ENCODE results near the gene LRRC15. TPM values are rescaled to one million over a fixed set of nuclear protein-coding genes. Genes with fewer than 3 reads are reported as not detected.

The LRRC15 gene
- total RNA-seq, 2 donors from 2014 or later, result 0.31 to 0.59 TPM

DNA sequence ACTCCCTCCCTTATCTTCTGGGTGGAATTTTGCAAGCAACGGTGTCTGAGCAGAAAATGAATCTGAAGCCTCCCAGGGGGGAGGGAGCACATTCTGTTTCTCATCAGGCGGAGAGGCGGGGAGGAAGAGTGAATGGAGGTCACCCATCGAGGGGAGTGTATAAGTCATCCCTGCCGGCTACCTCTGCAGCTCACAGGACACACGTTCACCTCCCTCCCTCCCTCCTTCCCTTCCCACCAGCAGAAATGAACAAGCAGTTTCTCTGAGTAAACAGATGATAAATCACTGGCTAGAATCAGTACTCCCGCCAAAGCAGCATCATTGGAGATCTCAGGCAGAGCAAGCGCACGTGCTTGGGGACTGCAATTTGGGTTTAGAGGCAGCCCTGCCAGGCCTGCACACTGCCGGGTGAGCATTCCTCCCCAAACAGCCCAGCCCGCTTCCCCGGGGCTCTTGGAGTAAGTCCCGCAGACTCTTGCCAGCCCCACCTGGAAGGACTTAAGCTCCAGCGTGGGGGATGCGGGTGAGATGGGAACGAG, 56.7 kb downstream of the LRRC15 start:
- intact Hi-C loops (cut with DNase I, micrococcal nuclease), result loop anchor here in 1 of 2 donors (10.0 kb wide), 1 partner anchor 178 kb away; the partner anchor contains the start of gene HES1
- DNase-seq (peak; percentile 47 to 81), ATAC-seq (peak; percentile 11)

DNA sequence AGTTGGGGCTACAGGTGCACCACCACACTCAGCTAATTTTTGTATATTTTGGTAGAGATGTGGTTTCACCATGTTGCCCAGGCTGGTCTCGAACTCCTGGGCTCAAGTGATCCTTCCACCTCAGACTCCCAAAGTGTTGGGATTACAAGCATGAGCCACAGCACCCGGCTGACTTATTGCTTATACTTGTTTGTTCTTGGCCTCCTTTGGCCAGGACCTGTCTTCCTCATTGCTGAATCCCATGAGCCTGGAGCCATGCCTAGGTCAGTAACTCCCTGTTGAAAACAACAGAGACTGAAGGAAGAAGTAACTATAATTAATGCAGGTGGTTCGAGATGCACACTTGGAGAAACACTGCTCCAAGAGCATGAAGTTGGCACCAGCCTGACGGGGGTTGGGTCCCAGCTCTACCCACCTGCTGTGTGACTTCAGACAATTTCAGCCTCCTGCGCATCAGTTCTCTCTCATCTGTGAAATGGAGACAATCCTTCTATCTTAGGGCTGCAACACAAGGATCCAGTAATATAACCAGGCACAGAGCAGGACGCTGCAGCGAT, 57.3 kb downstream of the LRRC15 start:
- intact Hi-C loops (cut with DNase I, micrococcal nuclease), result loop anchor here in 1 of 2 donors (10.0 kb wide), 1 partner anchor 177 kb away; the partner anchor contains the start of gene HES1
- DNase-seq, result peak in 1 of 2 donors; percentile 74
- no peak for ATAC-seq

DNA sequence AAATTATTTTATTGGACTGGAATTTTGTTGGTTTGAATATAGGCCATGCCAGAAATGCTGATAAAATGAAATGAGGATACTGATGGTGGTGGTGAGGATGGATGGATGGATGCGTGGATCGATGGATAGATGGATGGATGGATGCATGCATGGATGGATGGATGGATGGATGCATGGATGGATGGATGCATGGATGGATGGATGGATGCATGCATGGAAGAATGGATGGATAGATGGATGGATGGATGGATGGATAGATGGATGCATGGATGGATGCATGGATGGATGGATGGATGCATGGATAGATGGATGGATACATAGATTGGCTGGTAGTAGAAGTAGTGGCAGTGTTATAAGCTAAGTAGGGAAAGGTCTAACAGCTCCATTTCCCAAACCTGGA, 58.5 kb downstream of the LRRC15 start:
- intact Hi-C loops (cut with DNase I, micrococcal nuclease), result loop anchor here in 1 of 2 donors (10.0 kb wide), 1 partner anchor 176 kb away; the partner anchor contains the start of gene HES1
- DNase-seq (no peak), ATAC-seq (no peak)

DNA sequence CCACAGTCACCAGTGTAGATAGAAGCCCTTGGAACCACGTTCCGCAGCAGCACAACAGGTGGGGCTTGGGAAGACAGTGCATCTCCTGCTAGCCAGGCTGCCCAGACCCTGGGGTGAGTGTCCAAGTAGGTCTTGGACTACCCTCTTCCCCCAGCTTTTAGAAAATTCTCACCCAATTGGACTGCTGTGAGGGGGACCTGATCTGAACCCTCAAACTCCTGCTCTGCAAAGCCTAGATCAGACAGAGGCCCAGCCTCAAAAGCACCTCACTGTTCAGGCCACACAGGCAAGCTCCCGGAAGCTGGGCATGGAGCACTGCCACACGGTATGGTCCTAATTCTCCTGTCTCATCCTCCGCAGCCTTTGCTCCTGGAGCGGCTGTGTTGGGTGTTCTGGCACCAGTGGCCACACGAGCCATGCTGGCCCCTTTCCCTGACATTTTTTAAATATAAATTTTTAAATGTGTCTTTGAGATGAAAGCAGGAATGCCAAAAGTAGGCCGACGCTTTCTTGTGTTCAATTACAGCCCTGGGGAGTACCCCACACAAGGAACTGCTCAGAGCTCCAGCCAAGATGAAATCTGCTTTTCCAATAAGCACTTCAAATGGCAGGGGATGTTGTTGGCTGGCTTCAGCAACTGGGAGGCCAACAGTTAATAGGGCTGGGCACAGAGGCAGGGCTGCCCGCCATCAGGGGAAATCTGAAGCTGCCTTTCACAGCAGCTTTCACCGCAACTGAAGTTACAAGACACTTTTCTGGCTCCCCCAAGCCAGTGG, 59.3 kb downstream of the LRRC15 start:
- DNase-seq (no peak), ATAC-seq (no peak)
- intact Hi-C loops (cut with DNase I, micrococcal nuclease), result loop anchor here in 1 of 2 donors (10.0 kb wide), 1 partner anchor 175 kb away; the partner anchor contains the start of gene HES1

DNA sequence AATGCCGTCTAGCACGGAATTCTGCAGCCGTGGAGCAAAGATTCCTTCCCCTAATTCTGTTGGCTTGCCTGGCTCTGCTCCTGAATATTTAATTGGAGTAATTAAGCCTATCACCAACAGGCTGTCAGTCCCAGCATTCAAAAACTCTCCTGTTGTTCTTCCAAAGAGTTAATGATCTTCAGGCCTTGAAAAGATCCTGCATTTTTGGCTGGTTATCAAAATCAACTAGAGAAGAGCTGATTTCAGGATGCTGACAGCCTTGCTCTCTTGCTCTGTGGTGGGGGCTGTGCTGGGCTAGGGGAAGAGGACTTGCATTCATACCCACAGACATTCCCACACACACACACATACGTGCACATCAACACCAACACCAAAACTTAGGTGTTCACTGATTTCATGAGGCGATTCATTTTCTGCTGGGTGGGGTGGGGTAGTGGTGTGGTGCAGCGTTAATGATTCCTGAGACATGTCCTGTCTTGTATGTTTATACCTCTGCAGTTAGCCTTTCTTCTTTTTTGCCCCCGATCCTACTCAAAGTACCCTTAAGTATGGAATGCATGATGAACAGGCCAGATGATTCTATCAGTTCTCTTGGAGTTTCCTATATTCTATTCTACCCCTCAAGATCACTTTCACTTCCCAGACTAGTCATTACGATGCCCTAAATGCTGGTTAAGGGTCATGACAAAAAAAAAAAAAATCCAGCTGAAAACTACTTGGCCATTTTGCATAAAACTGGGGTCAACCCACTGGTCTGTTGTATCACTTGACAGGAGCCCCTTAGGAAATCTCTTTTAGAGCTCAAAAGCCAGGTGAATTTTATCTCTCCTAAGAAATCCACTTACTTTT, 60.7 kb downstream of the LRRC15 start:
- intact Hi-C loops (cut with DNase I, micrococcal nuclease), result no loop called here
- DNase-seq (no peak), ATAC-seq (no peak)

DNA sequence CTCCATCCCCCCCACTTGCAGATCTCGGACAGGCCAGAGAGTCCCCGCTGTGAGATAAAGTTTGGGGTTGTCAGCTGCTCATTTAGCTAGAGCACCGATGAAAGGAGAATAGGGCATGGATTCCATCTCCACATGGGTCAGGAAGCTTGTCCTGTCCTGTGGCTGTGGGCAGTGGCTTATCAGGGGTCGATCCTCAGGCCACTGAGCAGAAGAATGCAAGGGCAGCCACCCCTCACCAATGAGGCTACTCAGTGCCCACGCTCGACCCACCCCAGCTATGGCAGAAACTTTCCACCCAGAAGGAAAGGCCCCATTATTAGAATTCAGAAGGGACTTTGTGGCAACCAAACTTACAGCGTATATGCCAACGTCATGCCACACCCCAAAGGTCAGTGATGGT, 61.7 kb downstream of the LRRC15 start:
- DNase-seq (no peak), ATAC-seq (no peak)
- intact Hi-C loops (cut with DNase I, micrococcal nuclease), result no loop called here

DNA sequence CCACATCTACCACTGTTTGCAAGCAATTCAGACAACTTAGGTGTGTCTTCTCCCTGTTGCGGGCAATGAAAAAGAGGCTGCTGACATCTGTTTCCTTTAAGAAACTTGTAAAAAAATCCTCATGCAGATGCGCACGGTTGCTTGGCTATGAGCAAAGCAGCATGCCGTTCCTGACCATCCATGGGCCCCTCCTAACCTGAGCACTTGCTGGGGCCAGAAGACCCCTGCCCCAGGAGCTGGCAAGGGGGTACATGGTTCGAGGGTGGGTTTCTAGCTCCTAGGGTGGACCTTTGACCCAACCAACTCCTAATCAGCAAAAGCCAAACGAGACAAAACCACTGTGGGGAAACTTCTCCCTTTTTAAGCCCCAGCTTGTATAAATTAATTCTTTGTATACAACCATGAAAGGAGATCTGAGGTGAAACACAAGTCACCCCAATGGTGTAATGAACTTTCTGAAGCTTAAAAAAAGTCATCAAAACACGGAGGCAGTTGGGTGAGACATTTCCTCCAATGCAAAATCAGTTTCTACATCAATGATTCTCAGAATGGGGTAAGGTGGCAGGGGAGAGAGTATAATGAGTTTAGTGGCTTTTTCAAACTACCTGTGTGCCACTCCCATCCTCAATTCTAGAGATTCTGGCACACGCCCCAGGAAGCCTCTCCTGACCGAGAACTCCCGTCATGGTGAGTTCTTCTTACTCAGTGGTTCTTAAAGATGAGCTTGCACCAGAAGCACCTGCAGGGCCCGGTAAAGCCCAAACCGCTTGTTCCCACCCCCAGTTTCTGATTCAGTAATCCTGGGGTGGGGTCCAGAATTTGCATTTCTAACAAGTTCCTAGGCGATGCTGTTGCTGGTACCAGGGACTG, 62.5 kb downstream of the LRRC15 start:
- intact Hi-C loops (cut with DNase I, micrococcal nuclease), result no loop called here
- peak; percentile 34 for ATAC-seq
- peak in 1 of 2 donors; percentile 17 for DNase-seq

DNA sequence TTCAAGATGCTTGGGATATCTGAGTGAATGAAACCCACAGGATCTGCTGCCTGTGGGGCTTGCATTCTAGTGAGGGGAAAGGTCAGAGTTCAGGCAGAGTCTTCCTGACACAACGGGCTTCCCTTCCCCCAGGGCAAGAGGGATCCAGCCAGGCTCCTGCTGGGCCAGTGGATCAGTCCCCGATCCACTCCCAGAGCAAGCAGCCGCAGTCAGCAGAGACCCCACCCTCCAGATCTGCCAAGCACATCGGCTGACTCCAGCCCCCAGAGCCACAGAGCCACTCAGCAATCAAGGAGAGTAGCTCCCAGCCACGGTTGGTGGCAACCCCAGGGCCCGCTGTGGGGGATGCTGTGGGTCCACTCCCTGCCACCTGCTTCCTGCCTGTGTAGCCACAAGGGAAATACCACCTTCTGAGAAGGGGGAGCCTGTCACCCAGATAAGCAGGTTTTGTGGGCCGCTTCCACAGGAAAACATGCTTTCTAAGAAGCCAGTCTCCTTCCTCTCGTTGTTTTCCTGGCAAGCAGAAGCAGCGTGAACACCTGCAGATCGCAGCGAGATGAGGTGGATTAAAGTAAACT, 63.3 kb downstream of the LRRC15 start:
- peak in 1 of 2 donors; percentile 27 for DNase-seq
- ATAC-seq, result peak; percentile 40
- intact Hi-C loops (cut with DNase I, micrococcal nuclease), result no loop called here

DNA sequence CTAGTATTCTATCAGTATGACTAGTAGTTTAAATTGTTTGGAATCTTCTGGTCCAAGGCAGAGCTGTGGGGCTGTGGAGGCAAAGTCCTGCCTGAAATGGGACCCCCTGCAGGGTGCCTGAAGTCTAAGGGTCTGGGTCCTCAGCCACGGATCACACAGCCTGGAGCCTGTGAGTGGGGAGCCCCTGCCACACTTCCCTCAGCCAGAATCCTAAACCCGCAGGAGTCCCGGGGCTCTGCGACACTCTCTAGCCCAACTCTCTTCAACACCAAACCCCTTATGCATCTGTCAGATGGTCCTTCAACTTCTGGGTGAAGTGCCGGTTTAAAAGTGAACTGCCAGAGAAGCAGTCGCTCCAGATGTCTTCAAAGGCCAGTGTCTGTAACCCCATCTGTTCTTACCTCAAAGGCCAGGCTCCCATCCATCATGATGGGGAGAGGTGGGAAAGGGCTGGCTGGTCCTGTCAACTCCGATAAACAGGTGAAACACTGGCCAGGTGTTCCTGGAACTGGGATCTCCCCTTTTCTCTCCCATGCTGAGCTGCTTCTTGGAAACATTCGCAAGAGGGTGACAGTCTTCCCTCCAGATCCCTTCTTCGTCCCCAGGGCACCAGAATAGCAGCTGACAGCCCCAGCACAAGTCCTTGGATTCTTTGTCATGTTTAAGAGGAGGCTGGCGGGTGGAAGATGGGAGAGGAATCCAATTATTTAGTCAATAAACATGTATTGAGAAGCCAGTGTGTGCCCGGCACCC, 64.0 kb downstream of the LRRC15 start:
- DNase-seq, result no peak
- intact Hi-C loops (cut with DNase I, micrococcal nuclease), result no loop called here
- ATAC-seq, result no peak

Other genes starting within 250 kb of the LRRC15 start
- 100 to 1,000 TPM in 1 of 2 donors, 10 to 100 TPM in 1; 98.7 to 147 TPM for gene HES1, start 233.6 kb downstream of the LRRC15 start, total RNA-seq
- gene CPN2, start 18.4 kb downstream of the LRRC15 start, total RNA-seq, result not detected
- not detected for gene GP5, start 29.5 kb upstream of the LRRC15 start, total RNA-seq
- 100 to 1,000 TPM in 1 of 2 donors, 10 to 100 TPM in 1; 95.1 to 110 TPM for gene ATP13A3, start 117.3 kb upstream of the LRRC15 start, total RNA-seq

Measured in left colon (tissue), 2 donors.